ENCODE data around the gene POLR2A. TPM values are rescaled to one million over a fixed set of nuclear protein-coding genes. Genes with fewer than 3 reads are reported as not detected.
A peak's percentile ranks its signal among the peaks of the same experiment; 100 is the strongest.

POLR2A gene
- 41.2 and 47.1 TPM in 2 replicates for total RNA-seq
- polyA plus RNA-seq (2012) = 71.1 TPM

DNA sequence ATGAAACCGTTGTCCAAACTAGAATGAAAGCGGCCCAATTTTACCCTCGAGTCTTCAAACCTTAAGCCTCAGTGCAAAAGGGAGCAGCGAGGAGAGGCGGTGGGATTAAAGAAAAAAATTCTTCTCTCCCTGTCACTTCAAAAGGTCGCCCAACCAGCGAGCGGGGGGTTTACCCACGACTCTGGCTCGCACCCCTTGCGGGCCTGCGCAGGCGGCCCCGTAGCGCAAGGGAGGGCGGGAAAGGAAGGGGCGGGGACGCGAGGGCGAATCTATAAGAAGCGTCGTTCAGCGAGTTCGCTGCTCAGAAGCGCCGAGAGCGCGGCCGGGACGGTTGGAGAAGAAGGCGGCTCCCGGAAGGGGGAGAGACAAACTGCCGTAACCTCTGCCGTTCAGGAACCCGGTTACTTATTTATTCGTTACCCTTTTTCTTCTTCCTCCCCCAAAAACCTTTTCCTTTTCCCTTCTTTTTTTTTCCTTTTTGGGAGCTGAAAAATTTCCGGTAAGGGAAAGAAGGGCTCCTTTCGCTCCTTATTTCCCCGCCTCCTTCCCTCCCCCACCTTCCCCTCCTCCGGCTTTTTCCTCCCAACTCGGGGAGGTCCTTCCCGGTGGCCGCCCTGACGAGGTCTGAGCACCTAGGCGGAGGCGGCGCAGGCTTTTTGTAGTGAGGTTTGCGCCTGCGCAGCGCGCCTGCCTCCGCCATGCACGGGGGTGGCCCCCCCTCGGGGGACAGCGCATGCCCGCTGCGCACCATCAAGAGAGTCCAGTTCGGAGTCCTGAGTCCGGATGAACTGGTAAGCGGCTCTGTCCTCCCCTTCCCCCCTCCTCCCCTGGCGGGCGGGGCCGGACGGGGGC is at the start of gene POLR2A:
POLR2A (plus strand) TSS at position 300 of the 852 bp plus-strand sequence.
- peak; percentile 98 for DNase-seq (ENCODE audit: low read depth)

DNA sequence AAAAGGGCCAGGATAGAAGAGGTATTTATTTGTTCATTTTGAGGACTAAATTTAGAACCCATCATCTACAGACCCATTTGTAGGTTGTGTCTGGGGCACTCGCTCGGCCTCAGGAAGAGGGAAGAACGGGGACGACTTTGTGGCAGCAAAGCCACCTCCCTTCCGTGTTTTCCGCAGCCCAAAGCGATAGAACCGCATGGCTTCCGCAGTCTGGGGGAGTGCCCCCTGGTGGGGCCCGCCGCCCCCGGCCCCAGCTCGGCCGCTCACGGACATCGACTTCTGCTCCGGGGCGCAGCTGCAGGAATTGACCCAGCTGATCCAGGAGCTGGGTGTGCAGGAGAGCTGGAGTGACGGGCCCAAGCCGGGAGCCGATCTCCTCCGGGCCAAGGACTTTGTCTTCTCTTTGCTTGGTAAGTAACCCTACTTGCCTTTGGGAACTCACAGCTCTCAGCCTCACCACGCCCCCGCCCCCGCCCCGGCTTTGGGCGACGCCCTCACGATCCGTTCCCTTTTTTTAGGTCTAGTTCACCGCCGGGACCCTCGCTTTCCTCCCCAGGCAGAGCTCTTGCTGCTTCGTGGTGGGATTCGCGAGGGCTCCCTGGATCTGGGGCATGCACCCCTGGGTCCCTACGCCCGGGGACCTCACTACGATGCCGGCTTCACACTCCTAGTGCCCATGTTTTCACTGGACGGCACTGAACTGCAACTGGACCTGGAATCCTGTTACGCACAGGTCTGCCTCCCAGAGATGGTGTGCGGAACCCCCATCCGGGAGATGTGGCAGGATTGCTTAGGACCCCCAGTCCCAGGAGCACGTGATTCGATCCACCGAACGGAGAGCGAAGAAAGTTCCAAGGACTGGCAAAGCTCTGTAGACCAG is 48.2 kb upstream of the POLR2A start:
- DNase-seq (ENCODE audit: low read depth) = no peak

DNA sequence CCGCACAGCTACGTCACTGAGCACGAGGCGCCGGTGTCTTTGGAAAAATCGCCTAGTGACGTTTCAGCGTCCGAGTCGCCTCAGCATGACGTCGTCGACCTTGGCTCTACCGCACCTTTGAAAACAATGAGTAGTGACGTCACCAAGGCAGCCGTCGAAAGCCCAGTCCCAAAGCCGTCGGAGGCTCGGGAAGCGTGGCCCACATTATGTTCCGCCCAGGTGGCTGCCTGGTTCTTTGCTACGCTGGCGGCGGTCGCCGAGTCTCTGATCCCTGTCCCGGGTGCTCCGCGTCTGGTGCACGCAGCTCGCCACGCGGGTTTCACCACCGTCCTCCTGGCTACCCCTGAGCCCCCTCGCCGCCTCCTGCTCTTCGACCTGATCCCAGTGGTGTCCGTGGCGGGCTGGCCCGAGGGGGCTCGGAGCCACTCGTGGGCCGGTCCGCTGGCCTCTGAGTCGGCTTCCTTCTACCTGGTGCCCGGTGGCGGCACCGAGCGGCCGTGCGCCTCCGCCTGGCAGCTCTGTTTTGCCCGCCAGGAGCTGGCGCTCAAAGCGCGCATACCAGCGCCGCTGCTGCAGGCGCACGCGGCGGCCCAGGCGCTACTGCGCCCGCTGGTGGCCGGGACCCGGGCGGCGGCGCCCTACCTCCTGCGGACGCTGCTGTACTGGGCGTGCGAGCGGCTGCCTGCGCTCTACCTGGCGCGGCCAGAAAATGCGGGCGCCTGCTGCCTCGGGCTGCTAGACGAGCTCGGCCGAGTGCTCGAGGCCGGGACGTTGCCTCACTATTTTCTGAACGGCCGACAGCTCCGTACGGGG is 47.4 kb upstream of the POLR2A start:
- peak; percentile 77 for DNase-seq (ENCODE audit: low read depth)

DNA sequence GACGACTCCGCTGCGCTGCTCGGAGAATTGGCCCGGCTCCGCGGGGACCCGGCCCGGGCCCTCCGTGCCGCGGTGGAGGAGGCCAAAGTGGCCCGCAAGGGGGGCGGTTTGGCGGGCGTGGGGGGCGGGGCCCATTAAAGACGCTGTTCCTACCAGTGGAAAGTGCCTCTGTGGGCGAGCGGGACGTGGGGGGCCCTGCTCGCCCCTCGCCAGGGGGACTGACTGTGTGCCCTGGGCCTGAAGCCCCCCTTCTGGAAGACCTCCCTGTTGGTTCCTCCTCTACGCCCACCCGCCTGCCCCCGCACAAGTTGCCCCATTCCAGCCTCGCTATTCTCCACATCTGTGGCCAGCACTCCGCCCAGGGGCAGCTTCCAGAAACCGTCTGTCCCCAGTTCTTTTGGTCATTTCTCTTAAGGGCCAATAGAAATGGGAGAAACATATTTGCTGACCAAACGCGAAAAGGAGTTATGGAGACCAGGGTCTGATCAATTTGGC is 46.8 kb upstream of the POLR2A start:
- DNase-seq (ENCODE audit: low read depth) = no peak

GRCh38 chr17:7437950-7438614 is 46.1 kb upstream of the POLR2A start:
- peak; percentile 80 for DNase-seq (ENCODE audit: low read depth)

GRCh38 chr17:7438656-7439460 is 45.3 kb upstream of the POLR2A start:
- DNase-seq (ENCODE audit: low read depth) = no peak

DNA sequence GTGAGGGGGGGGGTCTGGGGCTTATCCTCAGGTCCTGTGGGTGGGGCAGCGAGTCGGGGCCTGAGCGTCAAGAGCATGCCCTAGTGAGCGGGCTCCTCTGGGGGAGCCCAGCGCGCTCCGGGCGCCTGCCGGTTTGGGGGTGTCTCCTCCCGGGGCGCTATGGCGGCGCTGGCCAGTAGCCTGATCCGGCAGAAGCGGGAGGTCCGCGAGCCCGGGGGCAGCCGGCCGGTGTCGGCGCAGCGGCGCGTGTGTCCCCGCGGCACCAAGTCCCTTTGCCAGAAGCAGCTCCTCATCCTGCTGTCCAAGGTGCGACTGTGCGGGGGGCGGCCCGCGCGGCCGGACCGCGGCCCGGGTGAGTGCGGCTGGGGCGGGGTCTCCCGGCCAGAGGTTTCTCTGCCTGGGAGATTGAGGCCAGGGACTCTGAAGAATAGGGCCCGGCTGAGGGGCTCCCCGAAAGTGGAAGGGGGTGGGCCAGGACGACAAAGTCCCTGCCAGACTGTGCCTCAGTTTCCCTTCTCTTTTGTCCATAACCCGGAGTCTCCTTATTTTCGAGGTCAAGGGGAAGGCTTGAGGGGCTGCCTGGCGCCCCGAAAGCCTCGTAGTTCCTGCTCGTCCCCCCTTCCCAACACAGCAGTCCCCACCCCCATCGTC is 44.6 kb upstream of the POLR2A start, which contains the start of gene FGF11:
FGF11 (plus strand) TSS at position 51 of the 651 bp plus-strand sequence; CDS start at position 160, 109 bp downstream.
- DNase-seq (ENCODE audit: low read depth) = no peak

DNA sequence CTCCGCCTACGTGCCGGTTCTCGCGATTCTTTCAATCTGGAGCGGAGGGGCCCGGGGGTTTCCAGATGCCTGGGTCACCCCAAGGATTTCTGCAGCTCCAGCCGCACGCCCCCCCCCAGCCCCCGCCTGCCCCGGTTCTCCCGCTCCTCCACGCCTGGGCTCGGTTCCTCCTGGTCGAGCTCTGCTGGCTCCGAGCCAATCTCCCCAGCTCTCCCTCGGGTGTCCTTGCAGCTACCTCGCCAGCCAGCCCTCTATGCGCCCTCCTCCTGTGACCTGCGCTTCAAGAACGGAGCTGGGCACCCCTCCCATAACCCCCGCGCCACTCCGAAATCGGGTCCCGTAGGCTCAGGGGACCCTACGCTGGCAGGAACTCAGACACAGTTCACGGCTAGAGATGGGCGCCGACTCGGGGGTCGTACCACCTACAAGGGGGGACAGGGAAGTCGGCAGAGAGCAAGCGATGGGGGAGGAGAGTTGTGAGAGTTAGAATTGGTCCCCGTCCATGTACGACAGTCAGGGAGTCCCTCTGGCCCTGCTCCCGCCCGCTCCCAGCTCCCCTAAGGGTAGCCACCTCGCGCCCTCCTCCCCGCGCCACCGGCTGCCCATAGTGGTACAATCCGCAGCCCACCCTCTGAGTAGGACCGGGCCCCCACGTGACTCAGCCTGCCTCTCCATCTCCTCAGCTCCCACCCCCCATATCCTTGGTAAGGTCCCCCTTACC is 43.9 kb upstream of the POLR2A start:
- DNase-seq (ENCODE audit: low read depth) = peak; percentile 75

GRCh38 chr17:7440834-7441195 is 43.4 kb upstream of the POLR2A start:
- DNase-seq (ENCODE audit: low read depth) = peak; percentile 87

DNA sequence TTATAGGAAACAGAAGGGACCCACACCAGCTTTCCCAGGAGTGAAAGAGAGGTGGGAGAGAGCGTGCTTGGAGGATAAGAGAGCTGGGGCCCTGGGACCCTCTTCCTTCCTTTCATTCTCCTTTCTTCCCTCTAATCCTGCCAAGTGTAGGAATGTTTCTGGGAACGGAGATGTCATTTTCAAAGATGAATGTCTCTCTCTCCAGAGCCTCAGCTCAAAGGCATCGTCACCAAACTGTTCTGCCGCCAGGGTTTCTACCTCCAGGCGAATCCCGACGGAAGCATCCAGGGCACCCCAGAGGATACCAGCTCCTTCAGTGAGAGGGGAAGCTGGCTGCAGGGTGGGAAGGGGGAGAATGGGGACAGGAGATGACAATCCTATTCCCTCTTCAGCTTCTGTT is 42.9 kb upstream of the POLR2A start:
- DNase-seq (ENCODE audit: low read depth) = no peak

GRCh38 chr17:7442142-7442541 is 42.0 kb upstream of the POLR2A start:
- DNase-seq (ENCODE audit: low read depth) = no peak

DNA sequence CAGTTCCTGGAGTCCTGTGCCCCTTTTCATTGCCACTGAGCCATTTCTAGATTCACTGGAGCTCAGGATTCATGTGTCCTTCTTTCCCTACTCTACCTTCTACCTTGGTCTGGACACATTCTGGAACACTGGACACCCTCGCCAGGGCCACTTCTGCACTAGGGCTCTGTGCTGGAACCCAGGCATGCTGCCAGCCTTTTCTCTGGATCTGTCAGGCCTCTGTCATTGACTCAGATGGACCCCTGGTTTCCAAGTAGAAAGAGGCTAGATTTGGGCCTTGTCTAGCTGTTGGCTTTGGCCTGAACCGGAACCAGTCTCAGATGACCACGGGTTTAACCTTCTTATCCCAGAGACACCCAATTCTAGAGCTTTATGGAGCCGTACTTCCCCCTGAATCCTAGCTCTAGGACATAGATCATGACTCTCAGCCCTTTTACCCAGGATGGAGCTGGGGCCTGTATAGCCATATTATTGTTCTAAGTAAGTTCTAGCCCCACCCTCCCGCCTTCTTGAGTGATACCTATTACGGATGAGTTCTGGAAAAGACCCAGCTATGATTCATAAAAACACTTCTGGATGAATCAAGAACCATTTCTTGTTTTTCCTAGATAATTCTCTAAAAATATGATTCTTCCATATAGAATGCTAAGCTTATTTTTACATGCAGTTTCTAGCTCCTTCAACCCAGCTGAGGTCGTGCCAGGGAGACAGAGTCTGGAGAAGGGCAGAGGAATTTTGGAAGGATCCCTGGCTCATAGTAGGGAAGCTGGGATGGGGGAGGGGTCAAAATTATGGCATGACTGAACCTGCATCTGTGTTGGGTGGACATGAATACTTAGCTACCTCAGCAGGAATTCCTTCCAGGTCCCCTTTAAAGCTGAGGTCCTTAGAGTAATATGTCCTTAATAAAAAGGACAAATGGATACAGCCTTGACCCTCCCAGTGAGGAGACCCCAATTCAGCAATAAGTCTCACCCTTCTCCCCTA is 40.4 kb upstream of the POLR2A start:
- DNase-seq (ENCODE audit: low read depth) = peak; percentile 62

DNA sequence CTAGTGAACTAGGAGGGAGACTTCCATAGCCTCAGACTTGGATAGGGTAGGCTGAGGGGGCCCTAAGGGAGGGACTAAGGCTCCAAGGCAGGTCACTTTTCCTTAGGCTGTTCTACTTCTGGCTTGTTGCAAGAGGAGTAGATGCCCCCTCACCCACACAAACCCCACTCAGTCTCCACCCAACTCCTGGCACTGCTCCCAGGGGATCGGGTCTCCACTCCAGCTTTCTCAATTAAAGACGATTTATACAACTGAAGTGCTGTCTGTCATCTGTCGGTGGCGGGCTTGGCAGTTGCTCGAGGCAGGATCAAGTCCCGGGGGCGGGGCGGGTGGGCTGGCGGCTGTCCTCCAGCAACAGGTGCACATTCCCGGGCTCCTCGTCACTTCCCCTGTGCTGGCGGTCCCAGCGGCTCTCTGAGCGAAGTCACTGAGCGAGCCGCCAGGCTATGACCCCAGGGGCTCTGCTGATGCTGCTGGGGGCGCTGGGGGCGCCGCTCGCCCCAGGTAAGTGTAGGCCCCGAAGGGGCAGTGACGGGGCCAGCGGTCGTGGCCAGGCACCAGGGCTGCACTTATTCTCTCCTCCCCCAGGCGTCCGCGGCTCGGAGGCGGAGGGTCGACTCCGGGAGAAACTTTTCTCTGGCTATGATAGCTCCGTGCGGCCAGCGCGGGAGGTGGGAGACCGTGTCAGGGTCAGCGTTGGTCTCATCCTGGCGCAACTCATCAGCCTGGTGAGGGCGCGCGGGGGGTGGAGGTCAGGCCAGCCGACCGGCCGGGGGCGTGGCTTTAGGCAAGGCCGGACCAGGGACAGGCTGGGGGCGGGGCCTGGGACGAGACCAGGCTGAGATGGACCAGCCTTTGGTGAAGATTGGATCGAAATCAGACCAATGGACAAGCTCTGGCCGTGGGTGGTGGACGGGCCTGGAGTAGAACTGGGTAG is 39.2 kb upstream of the POLR2A start, which contains the start of gene CHRNB1:
CHRNB1 (plus strand) TSS at position 380 of the 937 bp plus-strand sequence; CDS start at position 447, 67 bp downstream.
- DNase-seq (ENCODE audit: low read depth) = peak; percentile 94

GRCh38 chr17:7445619-7445968 is 38.6 kb upstream of the POLR2A start:
- no peak for DNase-seq (ENCODE audit: low read depth)

GRCh38 chr17:7448461-7448860 is 35.7 kb upstream of the POLR2A start:
- DNase-seq (ENCODE audit: low read depth) = no peak

All from myocyte (in vitro differentiated cells).